Stimulated activated CD4-positive, alpha-beta T cell treated with anti-CD3 and anti-CD28 coated beads, Interleukin-15, amount 100 ng/mL, for 24 hours (primary cell): ENCODE measurements around the gene DYRK4.
"Not testable (repeated sequence)": the region's sequence is repeated elsewhere in the genome, so short reads cannot be mapped to it uniquely, and the experiment has no call there.

ENCODE experiments used
- DNase-seq: peaks from one replicate; pipeline ENCODE4 v3.0.0-alpha.2; 2020

Gene DYRK4, protein sequence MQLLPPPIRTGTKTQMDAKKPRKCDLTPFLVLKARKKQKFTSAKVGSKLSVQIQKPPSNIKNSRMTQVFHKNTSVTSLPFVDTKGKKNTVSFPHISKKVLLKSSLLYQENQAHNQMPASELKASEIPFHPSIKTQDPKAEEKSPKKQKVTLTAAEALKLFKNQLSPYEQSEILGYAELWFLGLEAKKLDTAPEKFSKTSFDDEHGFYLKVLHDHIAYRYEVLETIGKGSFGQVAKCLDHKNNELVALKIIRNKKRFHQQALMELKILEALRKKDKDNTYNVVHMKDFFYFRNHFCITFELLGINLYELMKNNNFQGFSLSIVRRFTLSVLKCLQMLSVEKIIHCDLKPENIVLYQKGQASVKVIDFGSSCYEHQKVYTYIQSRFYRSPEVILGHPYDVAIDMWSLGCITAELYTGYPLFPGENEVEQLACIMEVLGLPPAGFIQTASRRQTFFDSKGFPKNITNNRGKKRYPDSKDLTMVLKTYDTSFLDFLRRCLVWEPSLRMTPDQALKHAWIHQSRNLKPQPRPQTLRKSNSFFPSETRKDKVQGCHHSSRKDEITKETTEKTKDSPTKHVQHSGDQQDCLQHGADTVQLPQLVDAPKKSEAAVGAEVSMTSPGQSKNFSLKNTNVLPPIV

DNA sequence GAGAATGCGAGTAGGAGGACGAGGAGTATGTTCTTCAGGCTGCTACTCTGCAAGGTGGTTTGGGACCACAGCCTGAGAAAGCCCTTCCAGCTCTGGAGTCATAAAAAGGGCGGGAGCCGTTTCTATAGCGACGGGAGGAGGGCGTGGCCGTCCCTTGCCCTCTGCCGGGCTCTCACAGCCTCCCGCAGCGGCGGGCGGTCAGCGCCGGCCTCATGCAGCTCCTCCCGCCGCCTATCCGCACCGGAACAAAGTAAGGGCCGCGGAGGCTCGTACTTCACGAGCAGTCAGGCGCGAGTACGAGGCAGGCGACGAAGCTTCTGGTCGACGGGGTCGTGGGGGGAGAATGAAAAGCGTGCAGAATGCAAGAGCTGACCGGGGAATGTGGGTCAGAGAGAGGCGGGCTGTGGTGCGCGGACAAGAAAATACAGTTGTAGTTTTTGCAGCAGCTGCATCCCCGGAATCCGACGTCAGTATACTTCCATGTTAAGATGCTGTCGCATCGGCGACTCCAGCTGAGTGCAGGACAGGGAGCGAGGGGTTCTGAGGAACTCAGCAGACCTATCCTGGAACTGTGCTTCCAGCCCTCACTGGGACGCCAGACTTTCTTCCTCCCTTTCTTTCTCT lies at the start of gene DYRK4:
DYRK4 (plus strand) TSS at position 175 of the 624 bp plus-strand sequence; CDS start at position 213, 38 bp downstream.
- peak; percentile 33 for DNase-seq

DNA sequence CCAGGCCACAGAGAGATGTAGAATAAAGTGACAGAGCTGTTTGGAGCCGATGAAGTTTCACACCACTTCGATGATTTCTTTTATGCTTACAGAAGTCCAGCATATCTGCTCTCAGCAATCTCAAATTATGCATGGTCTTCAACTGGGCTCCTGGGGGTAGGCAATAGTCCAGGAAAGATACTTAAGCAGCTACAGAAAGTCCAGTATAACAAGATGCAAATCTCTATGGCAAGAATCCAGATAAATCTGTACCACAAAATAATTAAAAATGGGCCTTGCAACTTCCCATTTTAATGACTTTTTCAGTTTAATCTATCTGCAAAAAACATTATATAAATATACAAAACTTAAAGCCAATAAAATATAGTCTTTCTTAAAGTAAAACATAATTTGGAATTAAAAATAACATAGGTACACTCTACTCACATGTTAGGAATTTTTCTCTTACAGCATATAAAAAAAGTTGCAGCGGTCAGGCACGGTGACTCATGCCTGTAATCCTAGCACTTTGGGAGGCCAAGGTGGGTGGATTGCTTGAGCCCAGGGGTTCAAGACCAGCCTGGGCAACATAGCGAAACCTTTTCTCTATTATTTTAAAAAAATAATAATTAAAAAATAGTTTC lies 43.8 kb upstream of the DYRK4 start:
- no peak for DNase-seq

DNA sequence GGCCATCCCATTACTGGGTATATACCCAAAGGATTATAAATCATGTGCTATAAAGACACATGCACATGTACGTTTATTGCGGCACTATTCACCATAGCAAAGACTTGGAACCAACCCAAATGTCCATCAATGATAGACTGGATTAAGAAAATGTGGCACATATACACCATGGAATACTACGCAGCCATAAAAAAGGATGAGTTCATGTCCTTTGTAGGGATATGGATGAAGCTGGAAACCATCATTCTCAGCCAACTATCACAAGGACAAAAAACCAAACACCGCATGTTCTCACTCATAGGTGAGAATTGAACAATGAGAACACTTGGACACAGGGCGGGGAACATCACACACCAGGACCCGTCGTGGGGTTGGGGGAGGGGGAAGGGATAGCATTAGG lies 38.6 kb upstream of the DYRK4 start:
- DNase-seq, result not testable (repeated sequence)

DNA sequence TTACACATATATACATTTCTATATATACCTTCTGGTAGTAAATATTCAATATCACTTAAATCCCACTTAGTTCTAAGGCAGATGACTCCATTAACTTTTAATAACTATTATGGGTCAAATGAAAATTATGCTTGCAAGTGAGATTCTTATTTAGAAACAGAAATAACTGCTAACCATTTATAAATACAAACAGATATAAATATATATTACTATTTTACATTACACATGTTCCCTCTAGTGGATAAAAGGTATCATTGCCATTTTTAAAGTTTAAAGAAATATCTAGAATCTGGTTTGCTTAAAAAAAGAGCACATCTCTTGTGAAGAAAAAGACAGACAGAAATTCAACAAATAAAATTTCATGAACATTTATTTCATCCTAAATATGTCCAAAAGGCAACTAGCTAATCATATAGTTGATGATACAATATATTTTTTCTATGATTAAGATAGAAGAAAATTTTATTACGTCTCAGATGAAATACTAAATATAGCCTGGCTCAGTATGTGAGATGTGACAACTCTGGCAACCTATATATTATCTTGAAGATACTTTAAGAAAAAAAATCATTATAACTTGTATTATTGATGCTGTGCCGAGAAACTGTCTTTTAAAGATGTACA lies 35.0 kb upstream of the DYRK4 start:
- no peak for DNase-seq

DNA sequence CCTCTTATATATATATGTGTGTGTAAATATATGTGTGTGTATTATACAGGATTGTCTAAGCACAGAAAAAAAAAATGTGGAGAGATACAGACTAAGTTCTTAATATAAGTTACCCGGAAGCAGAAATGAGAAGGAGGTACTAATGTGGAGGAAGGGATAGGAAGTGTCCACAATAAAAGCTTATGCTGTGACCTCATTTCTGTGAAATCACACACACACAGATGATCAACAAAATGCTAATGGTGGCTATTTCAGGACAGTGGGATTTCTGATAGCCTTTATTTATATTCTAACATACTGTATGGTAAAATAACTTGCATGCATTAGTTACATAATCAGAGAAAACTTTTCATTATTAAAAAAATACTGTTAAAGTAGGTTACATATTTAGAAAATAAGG lies 31.8 kb upstream of the DYRK4 start:
- no peak for DNase-seq

DNA sequence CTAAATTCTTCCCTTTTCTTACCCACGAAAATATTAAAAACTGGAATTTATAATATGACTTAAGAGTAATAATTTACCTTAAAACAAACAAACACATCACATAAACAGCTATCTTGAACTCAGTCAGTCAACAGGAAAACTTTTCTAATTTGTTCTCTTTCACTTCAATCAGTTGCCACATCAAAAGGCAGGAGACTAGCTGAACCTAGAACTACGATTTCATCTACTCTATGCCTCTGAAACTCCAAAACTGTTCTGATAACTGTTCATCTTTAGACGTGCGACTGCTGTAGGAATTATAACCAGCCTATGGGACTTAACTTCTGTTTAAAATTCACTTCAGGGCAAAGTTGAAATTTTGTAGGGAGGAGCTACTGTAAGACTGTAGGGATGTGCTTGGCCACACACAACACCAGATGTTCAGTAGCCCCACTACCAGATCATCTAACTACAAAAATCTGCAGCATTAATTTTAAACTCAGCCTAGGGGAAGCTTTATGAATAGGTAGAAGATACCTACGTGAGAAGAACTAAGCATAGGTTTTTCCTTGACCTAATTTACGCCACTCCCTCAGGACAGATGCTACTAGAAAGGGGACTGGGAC lies 30.9 kb upstream of the DYRK4 start:
- DNase-seq, result no peak

DNA sequence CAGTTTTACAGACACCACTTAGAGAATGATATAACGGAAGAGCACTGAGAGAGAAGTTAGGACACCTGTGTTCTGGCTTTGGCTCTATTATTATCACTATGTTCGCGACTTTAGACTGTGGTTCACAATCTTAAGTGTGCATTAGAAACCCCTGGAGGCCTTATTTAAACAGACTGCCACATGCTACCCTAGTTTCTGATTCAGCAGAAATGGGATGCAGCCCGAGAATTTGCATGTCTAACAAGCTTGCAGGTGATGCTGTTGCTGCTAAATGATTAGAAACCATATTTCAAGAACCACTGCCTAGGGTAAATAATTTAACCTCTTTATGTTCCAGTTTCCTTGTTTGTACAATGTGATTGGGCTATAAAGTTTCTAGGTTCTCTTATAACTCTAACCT lies 26.9 kb upstream of the DYRK4 start:
- DNase-seq, result no peak

DNA sequence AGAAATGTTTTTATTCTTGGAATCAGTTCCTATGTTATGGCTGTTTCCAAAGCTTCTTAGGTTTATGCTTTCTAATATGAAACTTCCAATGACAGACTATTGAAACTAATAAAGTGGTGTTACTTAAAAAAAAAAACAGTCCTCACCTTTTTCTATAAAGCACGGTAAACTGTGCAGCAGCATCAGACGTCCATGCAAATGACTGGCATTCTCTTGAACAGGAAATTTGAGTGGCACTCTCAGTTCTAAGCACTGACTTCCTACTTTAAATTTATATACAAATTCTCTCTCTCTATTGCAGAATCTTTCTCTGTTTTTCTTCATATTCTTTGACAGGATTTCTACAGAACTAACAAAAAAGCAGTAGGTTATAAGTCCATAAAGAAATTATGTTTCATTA lies 26.1 kb upstream of the DYRK4 start:
- no peak for DNase-seq

DNA sequence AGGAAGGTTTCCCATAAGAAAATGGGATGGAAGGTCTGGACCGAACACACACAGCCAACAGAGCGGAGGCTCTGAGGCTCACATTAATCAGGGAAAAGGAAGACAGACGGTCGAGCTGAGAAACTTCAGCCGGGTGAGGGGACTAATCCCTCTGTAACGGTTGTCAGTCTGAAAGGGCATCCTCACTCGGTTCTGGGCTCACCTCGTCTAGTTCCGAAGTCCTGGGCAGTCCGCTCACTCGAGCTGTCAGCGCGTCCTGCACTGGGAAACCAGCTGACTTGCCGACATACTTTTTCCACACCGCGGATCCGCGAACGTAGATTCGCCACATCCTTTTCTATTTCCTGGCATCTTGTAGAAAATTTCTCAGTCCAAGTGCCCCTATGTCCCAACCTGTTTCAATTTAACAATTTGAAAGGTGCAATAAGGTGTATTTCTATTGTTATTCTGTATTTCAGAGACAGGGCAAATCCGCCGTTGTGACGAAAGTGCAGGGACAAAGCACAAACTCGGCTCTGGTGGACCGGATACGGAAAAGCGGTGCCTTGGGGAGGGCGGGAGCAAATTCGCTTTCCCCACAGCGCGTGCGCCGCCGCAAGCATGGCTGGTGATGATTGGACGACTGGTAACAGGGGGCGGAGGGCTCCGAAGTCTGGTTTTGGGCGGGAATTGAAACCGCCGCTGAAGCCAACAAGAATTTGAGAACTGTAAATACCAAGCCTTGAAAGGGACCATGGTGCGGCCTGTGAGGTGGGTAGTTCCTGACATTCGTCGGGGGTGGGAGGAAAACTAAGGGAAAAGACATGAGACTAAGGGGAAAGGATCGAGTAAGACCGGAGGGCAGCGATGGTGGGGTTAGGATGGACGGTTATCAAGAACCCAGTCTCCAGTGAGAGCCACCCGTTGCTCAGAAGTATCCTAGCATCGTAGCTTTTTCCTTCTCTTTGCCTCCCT lies 23.5 kb upstream of the DYRK4 start, which contains the start of gene RAD51AP1:
RAD51AP1 (plus strand) TSS at position 684 of the 954 bp plus-strand sequence; CDS start at position 734, 50 bp downstream.
- peak; percentile 95 for DNase-seq

DNA sequence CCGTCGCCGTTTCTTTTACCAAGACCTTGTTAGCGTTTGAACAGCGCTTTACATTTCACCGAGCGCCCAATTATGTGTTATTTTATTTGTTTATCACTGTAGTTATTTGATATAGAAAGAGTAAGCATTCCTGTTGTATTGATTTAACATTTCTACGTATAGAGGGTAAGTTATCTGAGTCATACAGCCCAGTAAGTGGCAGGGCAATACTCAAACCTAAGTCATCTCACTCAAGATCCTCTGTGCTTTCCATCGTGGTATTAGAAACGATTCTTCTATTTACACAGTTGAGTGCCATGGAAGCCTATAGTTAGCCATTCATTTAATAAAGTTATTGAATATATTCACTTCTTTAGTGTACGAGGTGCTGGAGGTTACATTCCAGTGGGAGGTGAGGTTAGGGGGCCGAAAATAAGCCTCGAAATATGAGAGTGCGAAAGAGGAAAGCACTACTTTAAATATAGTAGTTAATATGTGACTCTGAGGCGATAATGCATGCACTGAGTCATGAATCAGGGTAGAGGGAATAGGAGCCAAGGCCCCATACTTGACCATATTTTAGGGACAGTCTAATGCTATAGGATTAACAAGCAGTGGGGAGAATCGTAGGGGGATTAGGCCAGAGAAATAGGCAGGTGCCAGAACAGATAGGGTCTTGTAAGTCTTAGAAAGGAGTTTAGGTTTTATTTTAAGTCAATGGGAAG lies 22.7 kb upstream of the DYRK4 start:
- DNase-seq, result no peak

DNA sequence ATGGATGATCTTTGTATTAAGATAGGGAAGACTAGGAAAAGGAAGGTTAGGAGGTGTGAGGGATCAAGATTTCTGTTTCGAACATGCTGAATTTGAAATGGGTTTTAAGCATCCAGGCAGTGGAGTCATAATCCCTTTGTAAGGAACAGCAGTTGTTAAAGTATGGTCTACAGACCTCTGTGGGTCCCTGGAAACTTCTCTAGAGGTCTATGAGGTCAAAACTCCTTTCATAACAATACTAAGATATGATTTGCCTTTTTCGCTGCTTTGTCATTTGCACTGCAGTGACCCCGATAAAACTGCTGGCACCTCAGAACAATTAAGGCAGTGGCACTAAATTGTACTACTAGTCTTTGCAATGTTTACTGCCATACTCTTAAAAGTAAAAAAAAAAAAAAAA lies 21.8 kb upstream of the DYRK4 start:
- no peak for DNase-seq

DNA sequence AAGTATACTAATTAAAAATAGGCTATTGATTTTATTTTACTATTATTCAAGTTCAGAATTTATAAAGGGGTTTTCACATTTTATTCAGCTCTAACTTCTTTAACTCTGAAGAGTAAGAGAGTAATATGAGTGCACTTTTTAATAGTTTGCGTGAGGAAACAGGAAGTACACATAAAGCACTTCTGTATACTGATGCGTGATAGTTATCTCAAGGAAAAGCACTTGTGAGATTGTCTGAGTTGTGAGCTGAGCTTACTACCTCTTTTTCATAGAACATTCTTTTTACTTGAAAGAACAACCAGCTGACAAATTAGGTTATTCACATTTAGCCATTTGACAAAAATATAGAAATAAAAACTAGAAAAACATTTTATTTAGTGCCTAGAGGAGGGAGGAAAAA lies 21.4 kb upstream of the DYRK4 start:
- DNase-seq, result no peak

DNA sequence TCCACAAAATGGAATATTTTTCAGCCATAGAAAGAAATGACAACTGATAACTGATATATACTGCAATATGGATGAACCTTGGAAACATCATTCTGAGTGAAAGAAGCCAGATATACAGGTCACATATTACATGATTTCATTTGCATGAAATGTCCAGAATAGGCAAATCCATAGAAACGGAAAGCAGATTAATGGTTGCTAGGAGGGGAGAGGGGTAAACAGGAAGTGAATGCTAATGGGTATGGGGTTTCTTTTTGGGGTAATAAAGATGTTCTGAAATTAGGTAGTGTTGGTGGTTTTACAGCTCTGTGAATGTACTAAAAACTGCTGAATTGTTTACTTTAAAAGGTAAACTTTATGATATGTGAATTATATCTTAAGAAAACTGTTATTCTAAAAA lies 16.8 kb upstream of the DYRK4 start:
- no peak for DNase-seq

DNA sequence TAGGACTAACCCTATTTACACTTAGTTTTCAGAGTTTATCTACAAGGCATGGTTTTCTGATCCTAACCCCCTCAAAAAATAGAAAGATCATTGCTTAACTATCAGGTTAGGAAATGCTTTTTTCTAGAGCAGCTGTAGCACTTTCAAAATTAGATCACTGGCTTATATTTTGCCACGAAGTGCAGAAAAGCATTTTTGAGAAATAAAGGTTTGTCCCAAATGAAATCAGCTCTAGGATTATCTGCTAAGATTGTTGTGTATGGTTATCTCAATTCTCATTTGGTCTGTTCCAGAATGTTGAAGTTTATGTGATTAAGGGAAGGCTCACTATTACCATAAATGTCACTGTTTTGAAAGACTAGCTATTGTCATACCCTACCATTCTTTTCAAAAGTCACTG lies 9.8 kb upstream of the DYRK4 start:
- no peak for DNase-seq

DNA sequence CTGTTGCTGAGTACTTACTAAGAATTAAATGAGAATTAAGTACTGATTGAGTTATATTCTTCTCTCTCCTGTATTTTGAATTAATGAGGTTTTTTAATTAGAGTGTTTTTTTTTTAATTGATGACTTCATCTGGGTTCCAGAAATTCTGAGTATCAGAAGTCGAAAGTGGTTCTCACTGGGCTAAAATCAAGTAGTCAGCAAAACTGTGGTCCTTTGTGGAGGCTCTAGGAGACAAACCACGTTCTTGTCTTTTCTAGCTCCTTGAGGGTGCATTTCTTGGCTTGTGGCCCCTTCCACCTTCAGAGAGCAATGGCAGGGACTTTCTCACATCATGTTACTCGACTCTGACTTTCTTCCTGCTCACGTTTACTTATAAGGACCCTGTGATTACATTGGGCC lies 8.1 kb upstream of the DYRK4 start:
- DNase-seq, result no peak

DNA sequence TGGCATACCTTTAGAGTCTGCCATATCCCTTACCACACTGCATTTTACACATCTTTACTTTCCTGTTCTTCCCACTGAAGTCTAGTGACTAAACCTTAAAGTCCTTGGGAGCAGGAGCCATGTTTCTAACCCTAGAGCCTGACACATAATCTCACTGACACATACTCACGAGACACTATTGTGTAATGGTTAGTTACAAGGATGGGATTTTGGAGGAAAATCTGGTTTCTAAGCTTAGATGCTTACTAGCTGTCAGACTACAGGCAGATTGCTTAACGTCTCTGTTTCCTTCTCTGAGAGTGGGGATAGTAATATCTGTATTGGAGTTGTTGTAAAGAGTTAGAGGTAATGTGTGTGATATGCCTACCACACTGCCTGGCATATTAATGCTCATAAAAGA lies 6.2 kb upstream of the DYRK4 start:
- no peak for DNase-seq

DNA sequence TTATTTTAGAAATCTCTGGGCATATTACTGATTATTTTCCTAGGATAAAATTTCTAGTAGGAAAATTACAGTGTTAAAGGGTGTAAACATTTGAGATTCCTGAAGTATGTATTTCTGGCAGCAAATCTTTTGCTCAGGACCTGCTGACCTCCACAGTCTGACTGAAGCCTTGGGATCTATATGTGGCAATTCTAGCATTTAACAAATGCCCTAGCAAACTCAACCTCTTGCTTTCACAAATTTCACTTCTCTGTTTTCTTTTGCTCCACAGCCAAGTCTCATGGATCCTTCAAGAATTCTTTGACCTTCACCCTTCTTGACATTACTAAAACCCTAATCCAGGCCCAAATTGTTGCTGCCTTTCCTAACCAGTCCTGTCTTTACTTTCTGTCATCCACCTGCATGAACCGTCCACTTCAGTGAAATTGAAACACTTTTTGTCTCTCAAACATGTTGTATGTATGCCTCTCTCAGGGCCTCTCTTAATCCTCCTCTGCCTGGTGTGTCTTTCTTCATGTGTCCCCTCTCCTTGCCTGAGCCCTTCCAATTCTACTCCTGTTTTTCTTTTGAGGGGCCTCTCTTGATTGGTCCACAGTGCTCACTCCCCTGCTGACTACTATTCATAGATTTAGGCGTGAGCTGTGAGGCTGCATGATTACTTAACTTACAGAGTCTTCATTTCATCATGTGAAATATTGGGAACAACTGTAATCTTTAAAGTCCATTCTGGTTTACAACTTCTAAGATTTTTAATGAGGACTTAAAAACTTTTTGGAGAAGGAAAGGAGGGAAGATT lies 5.1 kb upstream of the DYRK4 start:
- DNase-seq, result no peak

DNA sequence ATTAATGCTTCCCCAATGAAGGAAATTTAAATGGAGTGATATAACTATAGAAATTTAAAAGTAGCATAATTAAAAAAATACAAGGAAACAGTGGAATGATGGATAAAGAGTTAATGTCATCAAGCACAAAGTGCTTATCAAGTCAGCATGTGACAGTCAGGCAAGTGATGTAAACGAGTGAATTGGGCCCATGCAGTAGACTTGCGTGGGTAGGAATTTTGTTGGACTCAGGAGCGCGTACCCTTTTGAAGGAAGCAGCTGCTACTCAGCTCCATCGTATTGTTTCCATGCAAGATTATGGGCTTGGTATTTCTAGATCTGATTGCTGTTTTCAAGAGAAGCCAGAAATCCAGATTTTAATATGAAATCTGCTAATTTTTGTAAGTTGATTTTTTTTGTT lies 4.4 kb upstream of the DYRK4 start:
- no peak for DNase-seq

DNA sequence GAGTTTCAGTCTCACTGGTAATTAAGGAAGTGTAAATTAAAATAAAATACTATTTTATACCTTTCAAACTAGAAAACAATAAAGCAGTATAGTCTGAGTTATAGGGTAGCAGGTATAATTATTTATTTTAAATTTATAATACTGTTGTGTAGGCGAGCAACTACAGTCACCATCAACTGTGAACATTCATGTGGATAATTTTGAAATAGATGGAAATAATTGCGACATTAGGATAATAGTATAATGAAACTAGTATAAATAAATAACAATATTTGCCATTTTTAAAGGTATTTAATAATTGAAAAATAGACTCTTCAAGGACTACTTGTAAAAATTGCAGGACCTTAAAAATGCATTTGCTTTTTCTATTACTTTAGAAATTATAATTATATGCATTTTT lies 3.8 kb upstream of the DYRK4 start:
- DNase-seq, result no peak

DNA sequence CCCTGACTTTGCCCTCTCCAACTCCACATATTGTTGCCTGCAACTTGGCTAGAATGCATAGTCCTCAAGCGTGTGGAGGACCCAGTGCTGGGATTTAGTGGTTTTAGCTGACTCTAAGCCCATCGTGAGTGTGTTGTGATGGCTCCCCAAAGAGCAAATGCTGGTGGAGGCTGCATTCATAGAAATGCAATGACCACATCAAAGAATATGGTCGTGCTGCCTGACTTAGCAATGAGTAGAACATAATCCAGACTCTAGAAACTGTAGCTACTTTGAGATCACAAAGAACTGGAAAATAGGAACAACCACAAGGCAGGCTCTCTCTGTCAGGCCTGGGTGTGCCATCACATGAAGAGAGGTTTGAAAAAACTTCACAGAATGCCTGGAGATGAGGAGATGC lies 1.3 kb downstream of the DYRK4 start:
- no peak for DNase-seq
